Esophagus squamous epithelium (tissue), 5 donors: ENCODE data around the gene KMT5B. TPM values are rescaled to one million over a fixed set of nuclear protein-coding genes. Genes with fewer than 3 reads are reported as not detected.

Experiments used
- DNase-seq: peaks from one replicate; lab custom pipeline; 2025; lab: John Stamatoyannopoulos, UW
- H3K27ac ChIP-seq, 4 donors: fragments of 200-600 bp; sonication (generic); one replicate each; pipeline ENCODE4 v1.5.1; 2016 to 2019; ENCODE audit warnings: mild to moderate bottlenecking in 1 of 4
- H3K27me3 ChIP-seq, 4 donors: fragments of 200-600 bp; sonication (generic); 1 replicate in 3 of 4; 2 replicates in 1 of 4; pipeline versions ENCODE4 v1.5.1 to v1.6.0; 2017 to 2021; ENCODE audit warnings: antibody characterized with exemption in 1 of 4
- H3K36me3 ChIP-seq, 3 donors: fragments of 200-600 bp; sonication (generic); one replicate each; pipeline ENCODE4 v1.5.1; 2016 to 2019
- H3K4me1 ChIP-seq, 3 donors: fragments of 200-600 bp; sonication (generic); one replicate each; pipeline ENCODE4 v1.5.1; 2017 to 2019
- H3K4me3 ChIP-seq, 4 donors: fragments of 200-600 bp; sonication (generic); 1 replicate in 3 of 4; 2 replicates in 1 of 4; pipeline ENCODE4 v1.5.1; 2016 to 2019; ENCODE audit warnings: mild to moderate bottlenecking in 2 of 4, moderate library complexity in 1 of 4
- H3K9me3 ChIP-seq, 3 donors: fragments of 200-600 bp; sonication (generic); one replicate each; pipeline ENCODE4 v1.5.1; 2016 to 2019
- CTCF ChIP-seq, 6 experiments: fragments of 450-650 bp in 4 of 6; fragments of 200-600 bp in 2 of 6; sonication (generic) in 2 of 6; IDR thresholded peaks; one replicate each; pipeline ENCODE4 v1.5.1; 2016 to 2019; ENCODE audit warnings: antibody characterized with exemption in 6 of 6, mild to moderate bottlenecking in 4 of 6, moderate library complexity in 4 of 6
- POLR2A ChIP-seq, 4 donors: fragments of 450-650 bp; IDR thresholded peaks; one replicate each; pipeline ENCODE4 v1.6.1; 2017; ENCODE audit warnings: antibody characterized with exemption in 4 of 4, mild to moderate bottlenecking in 4 of 4, moderate library complexity in 3 of 4
- WGBS, 2 donors: methylation state at CpG; one replicate each; pipeline ENCODE4 v1.1.5; 2018; 5-methylcytosine and 5-hydroxymethylcytosine counted together
- intact Hi-C: fragments of 100-400 bp; cut with DNase I; formaldehyde crosslinking; loops from one replicate; pipeline ENCODE4 v1.15.0; 2022
- total RNA-seq, 4 donors: library from RNA; depleted of rRNA; stranded (reverse); fragments of >200 nt; gene quantifications; one replicate each; pipeline ENCODE4 v1.1.0, GENCODE V29; 2016
- donor health status: DM: yes; HTN: yes; CAD: no.

KMT5B gene
- total RNA-seq, 4 donors from 2014 or later: 18.4 to 37.6 (median 21.9) TPM

DNA sequence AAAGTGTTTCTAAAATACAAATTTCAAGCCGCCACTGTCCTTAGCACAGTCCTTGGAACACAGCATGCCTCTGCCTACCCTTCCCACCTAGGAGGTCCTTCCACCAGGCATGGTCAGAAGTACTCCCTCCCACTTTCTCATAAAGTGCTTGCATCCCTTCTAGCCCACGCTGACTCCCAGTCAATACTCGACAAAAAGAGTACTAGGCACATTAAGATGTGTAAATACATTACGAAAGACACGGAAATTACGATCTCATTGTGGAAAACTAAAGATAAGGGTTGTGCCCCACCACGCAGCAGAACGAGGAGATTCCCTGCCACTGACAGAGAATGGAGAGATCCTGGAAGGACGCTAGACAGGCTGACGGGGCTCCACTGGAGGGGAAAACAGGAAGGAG, 105.4 kb downstream of the KMT5B start:
- 83 to 85% methylated on average over 10 of the region's 10 CpGs for WGBS, 2 donors
- H3K27me3 ChIP-seq: no peaks in the 10 kb centered on the region
- H3K4me1 ChIP-seq: peaks cover 0 to 12% (median 0%) of the 10 kb centered on the region in 3 donors
- no peak for DNase-seq
- TF ChIP-seq POLR2A (IDR thresholded peaks at IDR 0.05) (no peak), CTCF (IDR thresholded peaks at IDR 0.05) (no peak)
- no peaks in the 10 kb centered on the region for H3K9me3 ChIP-seq
- H3K4me3 ChIP-seq: no peak overlapping the region
- intact Hi-C loops: no loop called here
- no peak overlapping the region for H3K27ac ChIP-seq
- H3K36me3 ChIP-seq: no peaks in the 10 kb centered on the region

DNA sequence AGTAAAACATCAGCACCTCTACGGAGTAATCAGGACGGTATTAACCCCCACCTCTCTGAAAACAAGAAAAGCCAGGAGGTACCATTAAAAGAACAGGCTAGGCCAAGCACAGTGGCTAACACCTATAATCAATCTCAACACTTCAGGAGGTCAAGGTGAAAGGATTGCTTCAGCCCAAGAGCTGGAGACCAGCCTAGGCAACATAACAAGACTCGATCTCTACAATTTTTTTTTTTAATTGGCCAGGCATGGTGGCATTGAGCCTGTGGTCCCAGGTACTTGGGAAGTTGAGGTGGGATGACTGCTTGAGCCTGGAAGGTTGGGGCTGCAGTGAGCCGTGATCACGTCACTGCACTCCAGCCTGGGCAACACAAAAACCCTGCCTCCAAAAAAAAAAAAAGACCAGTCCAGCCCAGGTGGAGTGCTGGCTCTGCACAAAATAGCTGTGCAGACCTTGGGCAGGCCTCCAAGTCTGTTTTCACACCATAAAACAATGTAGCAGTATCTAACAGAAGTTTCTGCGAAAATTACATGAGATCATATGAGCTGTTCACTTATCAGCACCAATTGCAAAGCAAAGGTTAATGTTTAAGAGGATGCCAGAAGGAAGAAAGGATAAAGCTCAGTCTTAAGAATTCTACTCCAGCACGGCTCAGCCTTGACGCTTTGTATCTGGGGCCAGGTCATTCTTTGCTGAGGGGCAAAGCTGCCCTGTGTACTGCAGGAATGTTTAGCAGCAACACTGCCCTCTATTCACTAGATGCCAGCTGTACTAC, 106.7 kb downstream of the KMT5B start:
- no peaks in the 10 kb centered on the region for H3K9me3 ChIP-seq

More for the DNA sequence above, 106.7 kb downstream of the KMT5B start:
- Histone ChIP-seq H3K36me3 (no peaks in the 10 kb centered on the region), H3K4me1 (peaks cover 0 to 12% (median 0%) of the 10 kb centered on the region in 3 donors), H3K27ac (no peak overlapping the region), H3K4me3 (no peak overlapping the region), H3K27me3 (no peaks in the 10 kb centered on the region)
- TF ChIP-seq POLR2A (IDR thresholded peaks at IDR 0.05) (no peak), CTCF (IDR thresholded peaks at IDR 0.05) (no peak)
- 63 to 64% methylated on average over 7 to 8 of the region's 8 CpGs for WGBS, 2 donors
- intact Hi-C loops: no loop called here
- no peak for DNase-seq

Other genes with a start within 250 kb of the KMT5B start
- 10 to 100 TPM; 13.5 to 38.0 (median 31.5) TPM for gene UNC93B1, start 209.2 kb downstream of the KMT5B start, total RNA-seq
- 10 to 100 TPM in 2 of 4 donors, 1 to 10 TPM in 2; 1.6 to 15.7 (median 8.0) TPM for gene ALDH3B1, start 203.0 kb downstream of the KMT5B start, total RNA-seq
- gene NDUFS8, start 182.6 kb downstream of the KMT5B start, total RNA-seq: 100 to 1,000 TPM; 112 to 192 (median 135) TPM
- gene TCIRG1, start 174.3 kb downstream of the KMT5B start, total RNA-seq: 10 to 100 TPM; 46.6 to 70.5 (median 63.5) TPM
- gene CHKA, start 91.9 kb downstream of the KMT5B start, total RNA-seq: 10 to 100 TPM in 1 of 4 donors, 1 to 10 TPM in 3; 1.1 to 13.0 (median 4.2) TPM
- gene C11orf24, start 58.7 kb upstream of the KMT5B start, total RNA-seq: 10 to 100 TPM; 11.4 to 23.3 (median 12.6) TPM
- gene LRP5, start 99.3 kb upstream of the KMT5B start, total RNA-seq: 10 to 100 TPM; 13.7 to 24.0 (median 20.9) TPM
- gene PPP6R3, start 247.5 kb upstream of the KMT5B start, total RNA-seq: 100 to 1,000 TPM in 2 of 4 donors, 10 to 100 TPM in 2; 76.6 to 130 (median 94.0) TPM